ENCODE data around the gene SPAG7. TPM values are rescaled to one million over a fixed set of nuclear protein-coding genes. Genes with fewer than 3 reads are reported as not detected.

Gene SPAG7
- total and polyA plus RNA-seq, 2 of the 8 experiments (the other 6 are each of a cell fraction or from before 2014, with no cell fraction given), result 74.2 to 81.9 TPM

- H2AK5ac ChIP-seq (ENCODE audit: low read depth, low read length), result no peak overlapping the region
- H3K4ac ChIP-seq (replicated peaks; ENCODE audit: insufficient read length, low read depth, low read length), result no peak overlapping the region
- ChIA-PET POLR2A (ENCODE audit: partially characterized antibody) (interaction anchor here (1.4 to 27.4 kb wide), 8 partner anchors 7 to 84 kb away, joined by 3 to 987 read pairs (median 26); partner anchors contain the start of genes C17orf107, CHRNE, ENO3 and GP1BA), CTCF (ENCODE audit: partially characterized antibody) (interaction anchor here (1.4 to 2.2 kb wide), 2 partner anchors 11 to 32 kb away, joined by 3 to 8 read pairs; partner anchors contain the start of gene CHRNE)
- H3K4me3 ChIP-seq (ENCODE audit: extremely low read depth in 1 of 4, insufficient read depth in 2 of 4, low read depth in 3 of 4, low read length in 4 of 4), result no peak overlapping the region
- H2BK5ac ChIP-seq (ENCODE audit: low read depth, low read length), result no peak overlapping the region
- H4K5ac ChIP-seq (ENCODE audit: insufficient read length, low read depth, low read length), result no peak overlapping the region
- no peak overlapping the region for H3K18ac ChIP-seq (ENCODE audit: extremely low read depth, low read length)
- FAIRE-seq (no peak), DNase-seq (ENCODE audit: low read depth in 1 of 2, low spot score in 2 of 2) (no peak)
- no peak overlapping the region for H2BK120ac ChIP-seq (replicated peaks; ENCODE audit: low read depth, low read length)
- H3K9me3 ChIP-seq (ENCODE audit: insufficient read depth in 2 of 2, low read depth in 1 of 2, low read length in 1 of 2), result no peaks in the 10 kb centered on the region
- H3K27ac ChIP-seq (ENCODE audit: low read depth, low read length), result no peak overlapping the region
- peaks cover 0 to 8% (median 6%) of the 10 kb centered on the region in 4 experiments; a peak in 6 of 7 replicates for H3K4me1 ChIP-seq (replicated peaks in 1 of 4; ENCODE audit: control insufficient read depth in 3 of 4, insufficient read depth in 4 of 4, low read length in 3 of 4)
- H2AFZ ChIP-seq (ENCODE audit: low read length), result no peak overlapping the region
- H4K20me1 ChIP-seq (replicated peaks in 1 of 2; ENCODE audit: control insufficient read depth in 1 of 2, insufficient read depth in 2 of 2, low read length in 2 of 2), result peaks cover 0 to 1% of the 10 kb centered on the region in 2 experiments
- no peak overlapping the region for H2BK15ac ChIP-seq (ENCODE audit: low read length)
- no peak overlapping the region for H3K56ac ChIP-seq (replicated peaks; ENCODE audit: insufficient read length, low read depth, low read length)
- H2BK12ac ChIP-seq (ENCODE audit: low read depth, low read length), result no peak overlapping the region
- peaks cover 0 to 12% of the 10 kb centered on the region in 2 experiments; a peak in 3 of 4 replicates for H3K79me2 ChIP-seq (ENCODE audit: control insufficient read depth in 1 of 2, insufficient read depth in 2 of 2, low read length in 2 of 2)
- H3K4me2 ChIP-seq (ENCODE audit: insufficient read depth in 1 of 2, low read depth in 2 of 2, low read length in 2 of 2), result no peak overlapping the region
- no peak overlapping the region for H4K8ac ChIP-seq (ENCODE audit: extremely low read depth, insufficient read depth, low read length)
- H3K14ac ChIP-seq (ENCODE audit: insufficient read length), result no peak overlapping the region
- peaks cover 8% of the 10 kb centered on the region; the same call in 1 of the 2 replicates for H3K23me2 ChIP-seq (ENCODE audit: low read depth, low read length)
- H3K23ac ChIP-seq (ENCODE audit: insufficient read length), result no peak overlapping the region
- H3K79me1 ChIP-seq (ENCODE audit: low read depth, low read length), result peaks cover 9% of the 10 kb centered on the region
- no peaks in the 10 kb centered on the region for H3K27me3 ChIP-seq (replicated peaks in 1 of 4; ENCODE audit: control insufficient read depth in 3 of 4, extremely low read depth in 1 of 4, insufficient read depth in 3 of 4, low read length in 3 of 4)
- no peak overlapping the region for H4K91ac ChIP-seq (replicated peaks; ENCODE audit: insufficient read length, low read length)
- no peak for TF ChIP-seq ZNF274 (IDR thresholded peaks at IDR 0.05; ENCODE audit: borderline replicate concordance, extremely low read depth, low read length)
- 0 out of 3 replicates have a peak, but pooled peaks of 1 of the 2 experiments have one; percentile 13 for TF ChIP-seq POLR2A (IDR thresholded peaks at IDR 0.05; ENCODE audit: control extremely low read depth in 1 of 2, low read depth in 2 of 2, low read length in 2 of 2)
- H2BK20ac ChIP-seq (ENCODE audit: low read length), result no peak overlapping the region
- no peak overlapping the region for H3K9ac ChIP-seq (replicated peaks in 1 of 4; ENCODE audit: extremely low read depth in 1 of 4, low read depth in 3 of 4, low read length in 3 of 4)
- H3K36me3 ChIP-seq (ENCODE audit: control insufficient read depth in 2 of 4, insufficient read depth in 4 of 4, low read length in 3 of 4), result peaks cover 9 to 16% (median 13%) of the 10 kb centered on the region in 4 experiments
These were observed 32.0 kb downstream of the SPAG7 start for GRCh38 chr17:4935650-4936049.
